ENCODE measurements around the gene ABCB4. TPM values are rescaled to one million over a fixed set of nuclear protein-coding genes. Genes with fewer than 3 reads are reported as not detected.

The ABCB4 gene
- total and polyA plus RNA-seq, 9 donors, result 0.20 to 1.7 (median 0.39) TPM

- Histone ChIP-seq H3K27ac (ENCODE audit: low read length) (no peak overlapping the region), H3K9me3 (replicated peaks; ENCODE audit: control insufficient read depth, low read depth, low read length) (no peaks in the 10 kb centered on the region), H3K36me3 (ENCODE audit: control insufficient read depth, insufficient read depth, low read length) (no peaks in the 10 kb centered on the region), H3K4me3 (ENCODE audit: low read length) (no peak overlapping the region), H3K27me3 (ENCODE audit: control insufficient read depth, insufficient read depth, low read length) (no peaks in the 10 kb centered on the region), H3K4me1 (ENCODE audit: control insufficient read depth, insufficient read depth, low read length) (no peaks in the 10 kb centered on the region)
- DNase-seq, result no peak
Measured at GRCh38 chr7:87435546-87435945, 39.9 kb downstream of the ABCB4 start.

DNA sequence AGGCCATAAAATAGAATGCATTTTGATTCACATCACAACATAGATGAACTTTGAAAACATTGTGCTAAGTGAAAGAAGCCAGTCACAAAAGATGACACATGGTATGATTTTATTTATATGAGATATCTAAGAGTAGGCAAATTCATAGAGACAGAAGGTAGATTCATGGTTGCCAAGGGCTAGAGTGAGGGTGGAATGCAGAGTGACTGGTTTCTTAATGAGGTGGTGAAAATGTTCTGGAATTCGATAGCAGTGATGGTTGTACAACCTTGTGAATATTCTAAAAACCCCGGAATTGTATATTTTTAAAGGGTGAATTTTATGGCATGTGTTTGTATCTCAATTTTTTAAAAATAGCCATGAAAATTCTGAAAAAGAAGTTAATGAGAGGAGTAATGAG, 42.9 kb downstream of the ABCB4 start:
- no peaks in the 10 kb centered on the region for H3K4me1 ChIP-seq (ENCODE audit: control insufficient read depth, insufficient read depth, low read length)
- no peak for DNase-seq
- H3K27ac ChIP-seq (ENCODE audit: low read length), result no peak overlapping the region
- H3K4me3 ChIP-seq (ENCODE audit: low read length), result no peak overlapping the region
- H3K9me3 ChIP-seq (replicated peaks; ENCODE audit: control insufficient read depth, low read depth, low read length), result no peaks in the 10 kb centered on the region
- no peaks in the 10 kb centered on the region for H3K36me3 ChIP-seq (ENCODE audit: control insufficient read depth, insufficient read depth, low read length)
- whole genome bisulfite sequencing (ENCODE audit: insufficient coverage), result no CpG with 5 or more reads among the region's 2 CpGs
- no peaks in the 10 kb centered on the region for H3K27me3 ChIP-seq (ENCODE audit: control insufficient read depth, insufficient read depth, low read length)

- Histone ChIP-seq H3K27ac (ENCODE audit: low read length) (no peak overlapping the region), H3K4me3 (ENCODE audit: low read length) (no peak overlapping the region), H3K36me3 (ENCODE audit: control insufficient read depth, insufficient read depth, low read length) (no peaks in the 10 kb centered on the region), H3K9me3 (replicated peaks; ENCODE audit: control insufficient read depth, low read depth, low read length) (no peaks in the 10 kb centered on the region), H3K4me1 (ENCODE audit: control insufficient read depth, insufficient read depth, low read length) (no peaks in the 10 kb centered on the region), H3K27me3 (ENCODE audit: control insufficient read depth, insufficient read depth, low read length) (no peaks in the 10 kb centered on the region)
- WGBS (ENCODE audit: insufficient coverage), result 63% methylated on average over 1 of the region's 3 CpGs
- peak; percentile 37 for DNase-seq
Measured at GRCh38 chr7:87427288-87427687, 48.2 kb downstream of the ABCB4 start.

GRCh38 chr7:87426160-87426559, 49.3 kb downstream of the ABCB4 start:
- Histone ChIP-seq H3K4me3 (ENCODE audit: low read length) (no peak overlapping the region), H3K27ac (ENCODE audit: low read length) (no peak overlapping the region), H3K9me3 (replicated peaks; ENCODE audit: control insufficient read depth, low read depth, low read length) (no peaks in the 10 kb centered on the region), H3K36me3 (ENCODE audit: control insufficient read depth, insufficient read depth, low read length) (no peaks in the 10 kb centered on the region), H3K27me3 (ENCODE audit: control insufficient read depth, insufficient read depth, low read length) (no peaks in the 10 kb centered on the region), H3K4me1 (ENCODE audit: control insufficient read depth, insufficient read depth, low read length) (no peaks in the 10 kb centered on the region)
- no peak for DNase-seq
- no CpG with 5 or more reads among the region's 3 CpGs for WGBS (ENCODE audit: insufficient coverage)

- no peaks in the 10 kb centered on the region for H3K36me3 ChIP-seq (ENCODE audit: control insufficient read depth, insufficient read depth, low read length)
- H3K4me1 ChIP-seq (ENCODE audit: control insufficient read depth, insufficient read depth, low read length), result no peaks in the 10 kb centered on the region
- H3K9me3 ChIP-seq (replicated peaks; ENCODE audit: control insufficient read depth, low read depth, low read length), result no peaks in the 10 kb centered on the region
- DNase-seq, result no peak
- H3K4me3 ChIP-seq (ENCODE audit: low read length), result no peak overlapping the region
- H3K27me3 ChIP-seq (ENCODE audit: control insufficient read depth, insufficient read depth, low read length), result no peaks in the 10 kb centered on the region
- WGBS (ENCODE audit: insufficient coverage), result 96% methylated on average over 3 of the region's 5 CpGs
- no peak overlapping the region for H3K27ac ChIP-seq (ENCODE audit: low read length)
Measured at GRCh38 chr7:87424075-87424474, 51.4 kb downstream of the ABCB4 start.

GRCh38 chr7:87420173-87420572, 55.3 kb downstream of the ABCB4 start:
- no peak for DNase-seq
- Histone ChIP-seq H3K4me1 (ENCODE audit: control insufficient read depth, insufficient read depth, low read length) (no peaks in the 10 kb centered on the region), H3K27ac (ENCODE audit: low read length) (no peak overlapping the region), H3K27me3 (ENCODE audit: control insufficient read depth, insufficient read depth, low read length) (no peaks in the 10 kb centered on the region), H3K9me3 (replicated peaks; ENCODE audit: control insufficient read depth, low read depth, low read length) (no peaks in the 10 kb centered on the region), H3K4me3 (ENCODE audit: low read length) (no peak overlapping the region), H3K36me3 (ENCODE audit: control insufficient read depth, insufficient read depth, low read length) (no peaks in the 10 kb centered on the region)
- 76% methylated on average over 2 of the region's 4 CpGs for WGBS (ENCODE audit: insufficient coverage)

GRCh38 chr7:87416682-87417587, 58.5 kb downstream of the ABCB4 start:
- H3K4me3 ChIP-seq (ENCODE audit: low read length), result no peak overlapping the region
- H3K36me3 ChIP-seq (ENCODE audit: control insufficient read depth, insufficient read depth, low read length), result no peaks in the 10 kb centered on the region
- peak; percentile 75 for DNase-seq
- H3K27me3 ChIP-seq (ENCODE audit: control insufficient read depth, insufficient read depth, low read length), result no peaks in the 10 kb centered on the region
- H3K9me3 ChIP-seq (replicated peaks; ENCODE audit: control insufficient read depth, low read depth, low read length), result no peaks in the 10 kb centered on the region
- H3K4me1 ChIP-seq (ENCODE audit: control insufficient read depth, insufficient read depth, low read length), result no peaks in the 10 kb centered on the region
- no CpG with 5 or more reads among the region's 5 CpGs for WGBS (ENCODE audit: insufficient coverage)
- no peak overlapping the region for H3K27ac ChIP-seq (ENCODE audit: low read length)

DNA sequence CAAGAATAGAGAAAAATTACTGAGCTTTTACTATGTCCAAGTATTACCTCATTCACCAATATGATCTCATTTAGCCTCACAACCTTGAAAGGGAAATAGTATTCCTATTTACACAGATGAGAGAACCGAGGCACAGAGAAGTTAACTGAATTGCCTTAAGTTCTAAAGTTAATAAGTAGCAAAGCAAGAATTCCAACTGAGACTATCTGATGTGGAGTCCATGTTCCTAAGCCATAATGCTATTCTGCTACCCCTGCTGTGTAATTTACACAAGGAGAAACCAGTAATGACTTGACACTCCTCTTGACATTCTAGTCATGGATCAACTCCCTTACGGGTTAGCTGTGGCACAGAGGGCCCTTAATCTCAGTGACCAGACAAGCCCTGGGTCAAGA, 60.7 kb downstream of the ABCB4 start:
- H3K27ac ChIP-seq (ENCODE audit: low read length), result no peak overlapping the region
- H3K9me3 ChIP-seq (replicated peaks; ENCODE audit: control insufficient read depth, low read depth, low read length), result no peaks in the 10 kb centered on the region
- H3K4me1 ChIP-seq (ENCODE audit: control insufficient read depth, insufficient read depth, low read length), result no peaks in the 10 kb centered on the region
- no peaks in the 10 kb centered on the region for H3K27me3 ChIP-seq (ENCODE audit: control insufficient read depth, insufficient read depth, low read length)
- no peak for DNase-seq
- H3K4me3 ChIP-seq (ENCODE audit: low read length), result no peak overlapping the region
- no peaks in the 10 kb centered on the region for H3K36me3 ChIP-seq (ENCODE audit: control insufficient read depth, insufficient read depth, low read length)
- no CpG with 5 or more reads among the region's 2 CpGs for WGBS (ENCODE audit: insufficient coverage)

GRCh38 chr7:87413951-87414793, 61.3 kb downstream of the ABCB4 start:
- H3K4me3 ChIP-seq (ENCODE audit: low read length), result no peak overlapping the region
- H3K4me1 ChIP-seq (ENCODE audit: control insufficient read depth, insufficient read depth, low read length), result no peaks in the 10 kb centered on the region
- no peaks in the 10 kb centered on the region for H3K36me3 ChIP-seq (ENCODE audit: control insufficient read depth, insufficient read depth, low read length)
- WGBS (ENCODE audit: insufficient coverage), result 49% methylated on average over 3 of the region's 4 CpGs
- DNase-seq, result no peak
- no peak overlapping the region for H3K27ac ChIP-seq (ENCODE audit: low read length)
- H3K9me3 ChIP-seq (replicated peaks; ENCODE audit: control insufficient read depth, low read depth, low read length), result no peaks in the 10 kb centered on the region
- no peaks in the 10 kb centered on the region for H3K27me3 ChIP-seq (ENCODE audit: control insufficient read depth, insufficient read depth, low read length)

- Histone ChIP-seq H3K4me1 (ENCODE audit: control insufficient read depth, insufficient read depth, low read length) (no peaks in the 10 kb centered on the region), H3K9me3 (replicated peaks; ENCODE audit: control insufficient read depth, low read depth, low read length) (no peaks in the 10 kb centered on the region), H3K27me3 (ENCODE audit: control insufficient read depth, insufficient read depth, low read length) (no peaks in the 10 kb centered on the region), H3K27ac (ENCODE audit: low read length) (no peak overlapping the region), H3K4me3 (ENCODE audit: low read length) (no peak overlapping the region), H3K36me3 (ENCODE audit: control insufficient read depth, insufficient read depth, low read length) (no peaks in the 10 kb centered on the region)
- DNase-seq, result no peak
- no CpG with 5 or more reads among the region's 1 CpG for WGBS (ENCODE audit: insufficient coverage)
Measured at GRCh38 chr7:87413029-87413428, 62.5 kb downstream of the ABCB4 start.

Measured in muscle of leg (tissue), 11 donors.